Omental fat pad (tissue), 4 donors: ENCODE measurements around the gene MYLK. TPM values are rescaled to one million over a fixed set of nuclear protein-coding genes. Genes with fewer than 3 reads are reported as not detected.

ENCODE experiments used
- ATAC-seq: fragments of 150-250 bp; one replicate; pipeline ENCODE4 v1.9.1; 2016; ENCODE audit warnings: mild to moderate bottlenecking, moderate library complexity; ENCODE audit not compliant: low FRiP score
- DNase-seq: peaks from one replicate; pipeline ENCODE4 v3.0.0-alpha.2; 2019; ENCODE audit warnings: low spot score
- CTCF ChIP-seq, 3 donors: fragments of 450-650 bp; IDR thresholded peaks; one replicate each; pipeline ENCODE4 v1.5.1; 2016 to 2017; ENCODE audit warnings: antibody characterized with exemption in 3 of 3, mild to moderate bottlenecking in 3 of 3, moderate library complexity in 2 of 3
- total RNA-seq, 4 donors: library from RNA; depleted of rRNA; stranded (reverse); fragments of >200 nt; gene quantifications; one replicate each; pipeline ENCODE4 v1.1.0, GENCODE V29; 2016

MYLK gene
- total RNA-seq, 4 donors from 2014 or later = 26.8 to 188 (median 56.9) TPM

- DNase-seq (no peak), ATAC-seq (no peak)
- no peak for TF ChIP-seq CTCF (IDR thresholded peaks at IDR 0.05)
Observed at GRCh38 chr3:123694366-123695087, 189.6 kb downstream of the MYLK start.

GRCh38 chr3:123693584-123694190 lies 190.4 kb downstream of the MYLK start:
- DNase-seq (no peak), ATAC-seq (no peak)
- no peak for TF ChIP-seq CTCF (IDR thresholded peaks at IDR 0.05)

GRCh38 chr3:123692671-123693070 lies 191.5 kb downstream of the MYLK start:
- DNase-seq (no peak), ATAC-seq (no peak)
- TF ChIP-seq CTCF (IDR thresholded peaks at IDR 0.05) = no peak

- DNase-seq = no peak
- no peak for TF ChIP-seq CTCF (IDR thresholded peaks at IDR 0.05)
- ATAC-seq = no peak
Observed at GRCh38 chr3:123692041-123692440, 192.1 kb downstream of the MYLK start.

- no peak for ATAC-seq
- no peak for TF ChIP-seq CTCF (IDR thresholded peaks at IDR 0.05)
- DNase-seq = no peak
Observed at GRCh38 chr3:123689831-123690230, 194.3 kb downstream of the MYLK start.

GRCh38 chr3:123688241-123688747 lies 195.8 kb downstream of the MYLK start:
- DNase-seq (no peak), ATAC-seq (peak; percentile 46)
- TF ChIP-seq CTCF (IDR thresholded peaks at IDR 0.05) = no peak

- DNase-seq = no peak
- TF ChIP-seq CTCF (IDR thresholded peaks at IDR 0.05) = no peak
- no peak for ATAC-seq
Observed at GRCh38 chr3:123687286-123687685, 196.8 kb downstream of the MYLK start.
